Cardiac fibroblast (primary cell): ENCODE data around the gene NAALADL2.

ENCODE experiments used
- DNase-seq, 2 donors: peaks; one replicate each; pipeline versions ENCODE4 v3.0.0 to v3.0.0-alpha.2; 2010; ENCODE audit warnings: low read depth in 2 of 2
- H3K4me3 ChIP-seq, 2 donors: replicated peaks in 1 of 2; 1 replicate in 1 of 2; 2 replicates in 1 of 2; pipeline ENCODE4 v1.5.1; 2011; ENCODE audit warnings: low read depth in 2 of 2, low read length in 2 of 2, mild to moderate bottlenecking in 2 of 2, moderate library complexity in 1 of 2
- CTCF ChIP-seq: IDR thresholded peaks from one replicate; pipeline ENCODE4 v1.5.1; 2011; ENCODE audit warnings: low read depth, mild to moderate bottlenecking, low read length, inconsistent platforms

Gene NAALADL2

GRCh38 chr3:175212896-175213295 lies 353.8 kb downstream of the NAALADL2 start:
- no peak for TF ChIP-seq CTCF
- DNase-seq, result peak; percentile 20 to 51
- no peak overlapping the region for H3K4me3 ChIP-seq

- no peak overlapping the region for H3K4me3 ChIP-seq
- no peak for DNase-seq
- TF ChIP-seq CTCF, result no peak
These were observed 355.1 kb downstream of the NAALADL2 start for GRCh38 chr3:175214216-175214615.

GRCh38 chr3:175215833-175216232 lies 356.7 kb downstream of the NAALADL2 start:
- H3K4me3 ChIP-seq, result no peak overlapping the region
- TF ChIP-seq CTCF, result no peak
- no peak for DNase-seq

GRCh38 chr3:175222356-175222755 lies 363.2 kb downstream of the NAALADL2 start:
- no peak overlapping the region for H3K4me3 ChIP-seq
- DNase-seq, result peak; percentile 8 to 19
- no peak for TF ChIP-seq CTCF

- no peak for TF ChIP-seq CTCF
- DNase-seq, result peak in 1 of 2 donors; percentile 23
- no peak overlapping the region for H3K4me3 ChIP-seq
These were observed 364.9 kb downstream of the NAALADL2 start for GRCh38 chr3:175224051-175224450.

GRCh38 chr3:175226444-175226843 lies 367.3 kb downstream of the NAALADL2 start:
- DNase-seq, result no peak
- H3K4me3 ChIP-seq, result no peak overlapping the region
- no peak for TF ChIP-seq CTCF

GRCh38 chr3:175227126-175227525 lies 368.0 kb downstream of the NAALADL2 start:
- no peak overlapping the region for H3K4me3 ChIP-seq
- TF ChIP-seq CTCF, result no peak
- no peak for DNase-seq
